NCI-H1105 treated with DMSO at 0.1 percent for 48 hours (cell line): Measurements from ENCODE around the gene RHBDF1.
"Not testable (repeated sequence)": the region's sequence is repeated elsewhere in the genome, so short reads cannot be mapped to it uniquely, and the experiment has no call there.

Experiments used
- DNase-seq: peaks from one replicate; lab custom pipeline; 2025; lab: John Stamatoyannopoulos, UW

Gene RHBDF1

GRCh38 chr16:35678-36305, 36.6 kb downstream of the RHBDF1 start:
- no peak for DNase-seq

- DNase-seq, result no peak
Observed at GRCh38 chr16:35011-35677, 37.3 kb downstream of the RHBDF1 start.

- DNase-seq, result no peak
Observed at GRCh38 chr16:34648-34987, 37.8 kb downstream of the RHBDF1 start.

- no peak for DNase-seq
Observed at GRCh38 chr16:33877-34647, 38.4 kb downstream of the RHBDF1 start.

- DNase-seq, result not testable (repeated sequence)
Observed at GRCh38 chr16:33154-33876, 39.1 kb downstream of the RHBDF1 start.

- DNase-seq, result not testable (repeated sequence)
Observed at GRCh38 chr16:30627-31026, 41.8 kb downstream of the RHBDF1 start.

GRCh38 chr16:25926-26348, 46.5 kb downstream of the RHBDF1 start:
- DNase-seq, result not testable (repeated sequence)

- DNase-seq, result not testable (repeated sequence)
Observed at GRCh38 chr16:24151-24550, 48.3 kb downstream of the RHBDF1 start.

- DNase-seq, result not testable (repeated sequence)
Observed at GRCh38 chr16:20886-21285, 51.5 kb downstream of the RHBDF1 start.

GRCh38 chr16:17062-17765, 55.2 kb downstream of the RHBDF1 start:
- DNase-seq, result not testable (repeated sequence)

- peak; percentile 71 for DNase-seq
Observed at GRCh38 chr16:10772-11171, 61.7 kb downstream of the RHBDF1 start.

- DNase-seq, result no peak
Observed at GRCh38 chr16:9903-10665, 62.3 kb downstream of the RHBDF1 start.
